Activated naive CD8-positive, alpha-beta T cell treated with anti-CD3 and anti-CD28 coated beads for 36 hours (primary cell): ENCODE results near the gene GPS2. TPM values are rescaled to one million over a fixed set of nuclear protein-coding genes. Genes with fewer than 3 reads are reported as not detected.
"Not testable (repeated sequence)": the region's sequence is repeated elsewhere in the genome, so short reads cannot be mapped to it uniquely, and the experiment has no call there.

Experiments
- DNase-seq: peaks from one replicate; pipeline ENCODE4 v3.0.0; 2021
- H3K27ac Mint-ChIP-seq: one replicate; pipeline ENCODE4 v1.8.0; 2022; ENCODE audit warnings: mild to moderate bottlenecking, moderate library complexity, mixed read lengths
- H3K27me3 Mint-ChIP-seq: one replicate; pipeline ENCODE4 v1.8.0; 2022; ENCODE audit warnings: mild to moderate bottlenecking, mixed read lengths
- H3K36me3 Mint-ChIP-seq: one replicate; pipeline ENCODE4 v1.8.0; 2021; ENCODE audit warnings: mild to moderate bottlenecking, mixed read lengths
- H3K4me1 Mint-ChIP-seq: one replicate; pipeline ENCODE4 v1.8.0; 2021; ENCODE audit warnings: mixed read lengths
- H3K4me3 Mint-ChIP-seq: one replicate; pipeline ENCODE4 v1.8.0; 2022; ENCODE audit warnings: mild to moderate bottlenecking, moderate library complexity, mixed read lengths
- H3K9me3 Mint-ChIP-seq: one replicate; pipeline ENCODE4 v1.8.0; 2022; ENCODE audit warnings: mixed read lengths
- total RNA-seq, 2 experiments: library from RNA; stranded (reverse); gene quantifications; one replicate each; pipeline ENCODE4 v1.2.3, GENCODE V29; 2021

The GPS2 gene
- total RNA-seq, 2 experiments from 2014 or later, result 58.4 to 62.6 TPM

DNA sequence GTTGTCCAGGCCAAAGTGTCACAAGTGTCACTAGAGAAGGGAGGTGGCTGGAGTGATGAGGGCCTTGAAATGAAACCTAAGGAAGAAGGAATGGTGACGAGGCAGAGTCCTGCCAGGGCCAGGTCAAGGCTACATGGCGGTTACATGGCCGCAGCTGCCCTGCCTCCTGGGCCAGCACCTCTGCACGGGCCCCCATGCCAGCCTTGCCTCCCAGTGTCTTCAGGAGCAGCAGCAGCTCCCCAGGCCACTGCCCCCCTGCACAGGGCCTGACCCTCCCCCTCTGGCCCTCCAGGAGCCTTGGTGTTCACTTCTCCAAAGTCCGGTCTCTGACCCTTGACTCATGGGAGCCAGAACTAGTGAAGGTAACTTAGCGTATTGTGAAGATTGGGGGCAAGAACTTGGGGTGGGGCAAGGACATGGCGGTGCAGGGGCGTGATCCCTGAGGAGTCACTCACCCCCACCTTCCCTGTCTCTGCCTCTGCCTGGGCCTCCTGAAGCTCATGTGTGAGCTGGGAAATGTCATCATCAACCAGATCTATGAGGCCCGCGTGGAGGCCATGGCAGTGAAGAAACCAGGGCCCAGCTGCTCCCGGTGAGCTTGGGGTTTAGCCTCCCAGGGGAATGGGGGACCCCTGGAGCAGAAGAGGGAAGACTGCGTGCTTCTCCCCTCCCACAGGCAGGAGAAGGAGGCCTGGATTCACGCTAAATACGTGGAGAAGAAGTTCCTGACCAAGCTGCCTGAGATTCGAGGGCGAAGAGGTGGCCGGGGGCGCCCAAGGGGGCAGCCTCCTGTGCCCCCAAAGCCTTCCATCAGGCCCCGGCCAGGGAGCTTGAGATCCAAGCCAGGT, 32.7 kb upstream of the GPS2 start:
- H3K27me3 Mint-ChIP-seq, result no peaks in the 10 kb centered on the region
- no peak for DNase-seq
- no peak overlapping the region for H3K4me3 Mint-ChIP-seq
- H3K4me1 Mint-ChIP-seq, result peaks cover 30% of the 10 kb centered on the region
- H3K36me3 Mint-ChIP-seq, result peaks cover 27% of the 10 kb centered on the region
- H3K27ac Mint-ChIP-seq, result peak overlapping the region; percentile 66
- H3K9me3 Mint-ChIP-seq, result no peaks in the 10 kb centered on the region

DNA sequence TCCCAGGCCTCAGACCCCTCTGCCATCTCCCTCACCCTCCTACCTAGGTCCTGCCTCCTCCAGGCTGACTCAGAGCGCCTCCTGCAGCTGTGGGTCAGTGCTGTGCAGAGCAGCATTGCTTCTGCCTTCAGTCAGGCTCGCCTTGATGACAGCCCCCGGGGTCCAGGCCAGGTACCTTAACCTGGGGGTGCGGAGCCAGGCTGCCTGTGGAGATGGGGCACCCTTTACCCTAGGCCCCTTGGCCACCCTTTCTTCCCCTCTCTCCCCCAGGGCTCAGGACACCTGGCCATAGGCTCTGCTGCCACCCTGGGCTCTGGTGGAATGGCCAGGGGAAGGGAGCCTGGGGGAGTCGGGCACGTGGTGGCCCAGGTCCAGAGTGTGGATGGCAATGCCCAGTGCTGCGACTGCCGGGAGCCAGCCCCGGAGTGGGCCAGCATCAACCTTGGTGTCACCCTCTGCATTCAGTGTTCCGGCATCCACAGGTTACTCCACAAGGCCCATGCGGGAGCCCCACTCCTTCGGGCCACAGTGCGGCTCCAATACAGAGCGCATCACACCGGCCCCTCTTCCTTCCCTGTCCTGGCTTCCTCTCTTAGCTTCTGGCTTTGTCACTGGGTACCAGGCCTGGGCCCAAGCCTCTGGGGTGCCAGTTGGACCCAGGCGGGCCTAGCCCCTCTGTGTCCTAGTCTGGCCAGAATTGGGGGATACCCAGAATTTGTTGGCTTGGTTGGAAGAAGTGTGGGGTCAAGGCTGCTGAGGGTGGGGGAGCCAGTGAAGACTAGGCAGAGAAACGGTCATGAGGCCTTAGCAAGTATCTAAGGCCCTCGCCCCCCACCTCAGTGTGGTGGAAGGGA, 31.8 kb upstream of the GPS2 start:
- Mint-ChIP-seq H3K9me3 (no peaks in the 10 kb centered on the region), H3K4me3 (no peak overlapping the region), H3K27ac (peak overlapping the region; percentile 42), H3K27me3 (no peaks in the 10 kb centered on the region), H3K4me1 (peaks cover 23% of the 10 kb centered on the region), H3K36me3 (peaks cover 25% of the 10 kb centered on the region)
- DNase-seq, result no peak

DNA sequence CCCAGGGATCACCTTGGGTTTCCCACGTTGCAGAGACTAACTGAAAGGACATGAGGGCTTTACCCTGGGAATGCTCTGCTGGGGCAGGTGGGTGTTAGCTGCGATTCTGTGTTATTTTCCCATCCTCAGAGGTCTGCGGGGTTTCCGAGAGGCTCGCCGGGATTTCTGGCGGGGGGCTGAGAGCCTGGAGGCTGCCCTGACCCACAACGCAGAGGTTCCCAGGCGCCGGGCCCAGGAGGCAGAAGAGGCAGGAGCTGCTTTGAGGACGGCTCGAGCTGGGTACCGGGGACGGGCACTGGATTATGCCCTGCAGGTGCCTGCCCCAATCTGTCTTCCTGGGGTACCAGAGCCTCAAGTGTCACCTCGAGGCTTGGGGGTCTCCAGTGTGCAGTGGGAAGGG, 28.1 kb upstream of the GPS2 start:
- Mint-ChIP-seq H3K27ac (peak overlapping the region; percentile 73), H3K27me3 (no peaks in the 10 kb centered on the region), H3K9me3 (no peaks in the 10 kb centered on the region), H3K36me3 (peaks cover 15% of the 10 kb centered on the region), H3K4me3 (no peak overlapping the region), H3K4me1 (peaks cover 13% of the 10 kb centered on the region)
- no peak for DNase-seq

DNA sequence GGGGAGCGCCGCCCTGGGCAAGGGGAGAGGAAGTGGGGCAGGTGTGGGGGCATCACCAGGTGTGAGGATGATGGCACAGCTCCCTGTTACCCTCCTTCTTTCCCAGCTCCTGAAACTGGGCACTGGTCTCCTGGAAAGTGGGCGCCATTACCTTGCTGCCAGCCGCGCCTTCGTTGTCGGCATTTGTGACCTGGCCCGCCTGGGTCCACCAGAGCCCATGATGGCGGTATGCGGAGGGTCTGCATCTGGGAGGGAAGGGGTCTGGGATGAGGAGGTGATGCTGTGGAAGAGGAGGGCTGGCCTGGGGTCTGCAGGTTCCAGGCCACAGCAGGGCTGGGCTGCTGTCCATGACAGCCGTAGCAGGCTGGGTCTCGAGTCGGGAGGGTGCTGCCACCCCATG, 26.7 kb upstream of the GPS2 start:
- Mint-ChIP-seq H3K4me1 (peaks cover 21% of the 10 kb centered on the region), H3K4me3 (no peak overlapping the region), H3K27me3 (no peaks in the 10 kb centered on the region), H3K27ac (no peak overlapping the region), H3K9me3 (no peaks in the 10 kb centered on the region), H3K36me3 (peaks cover 27% of the 10 kb centered on the region)
- no peak for DNase-seq

DNA sequence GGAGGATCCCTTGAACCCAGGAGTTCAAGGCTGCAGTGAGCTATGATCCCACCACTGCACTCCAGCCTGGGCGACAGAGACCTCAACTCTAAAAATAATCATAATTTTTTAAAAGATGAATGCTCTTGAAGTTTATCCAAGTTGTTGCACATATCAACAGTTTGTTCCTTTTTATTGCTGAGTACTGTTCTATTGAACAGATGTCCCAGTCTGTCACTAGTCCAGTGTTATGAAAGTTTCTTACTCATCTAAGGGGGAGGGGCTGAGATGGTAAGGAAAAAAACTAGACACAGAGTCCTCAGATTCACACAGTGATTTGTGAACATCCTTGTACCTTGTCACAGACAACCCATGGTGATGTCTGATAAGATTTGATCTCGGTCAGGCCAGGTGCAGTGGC, 25.0 kb upstream of the GPS2 start:
- no peaks in the 10 kb centered on the region for H3K9me3 Mint-ChIP-seq
- H3K36me3 Mint-ChIP-seq, result peaks cover 28% of the 10 kb centered on the region
- DNase-seq, result no peak
- no peak overlapping the region for H3K27ac Mint-ChIP-seq
- H3K4me1 Mint-ChIP-seq, result peaks cover 32% of the 10 kb centered on the region
- H3K27me3 Mint-ChIP-seq, result no peaks in the 10 kb centered on the region
- no peak overlapping the region for H3K4me3 Mint-ChIP-seq

DNA sequence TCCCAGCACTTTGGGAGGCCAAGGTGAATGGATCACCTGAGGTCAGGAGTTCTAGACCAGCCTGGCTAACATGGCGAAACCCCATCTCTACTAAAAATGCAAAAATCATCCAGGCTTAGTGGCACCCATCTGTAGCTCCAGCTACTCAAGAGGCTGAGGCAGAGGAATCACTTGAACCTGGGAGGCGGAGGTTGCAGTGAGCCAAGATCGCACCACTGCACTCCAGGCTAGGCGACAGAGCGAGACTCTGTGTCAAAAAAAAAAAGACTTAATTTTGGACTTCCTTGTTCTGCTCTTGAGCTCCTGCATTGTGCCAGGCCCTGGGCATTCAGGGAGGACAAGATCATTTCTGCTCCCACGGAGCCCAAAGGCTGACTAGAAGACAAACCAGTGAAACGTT, 22.4 kb upstream of the GPS2 start:
- not testable (repeated sequence) for H3K27me3 Mint-ChIP-seq, H3K9me3 Mint-ChIP-seq, DNase-seq
- Mint-ChIP-seq H3K36me3 (peaks cover 27% of the 10 kb centered on the region), H3K4me3 (peak overlapping the region; percentile 90), H3K4me1 (peaks cover 42% of the 10 kb centered on the region), H3K27ac (peak overlapping the region; percentile 98)

DNA sequence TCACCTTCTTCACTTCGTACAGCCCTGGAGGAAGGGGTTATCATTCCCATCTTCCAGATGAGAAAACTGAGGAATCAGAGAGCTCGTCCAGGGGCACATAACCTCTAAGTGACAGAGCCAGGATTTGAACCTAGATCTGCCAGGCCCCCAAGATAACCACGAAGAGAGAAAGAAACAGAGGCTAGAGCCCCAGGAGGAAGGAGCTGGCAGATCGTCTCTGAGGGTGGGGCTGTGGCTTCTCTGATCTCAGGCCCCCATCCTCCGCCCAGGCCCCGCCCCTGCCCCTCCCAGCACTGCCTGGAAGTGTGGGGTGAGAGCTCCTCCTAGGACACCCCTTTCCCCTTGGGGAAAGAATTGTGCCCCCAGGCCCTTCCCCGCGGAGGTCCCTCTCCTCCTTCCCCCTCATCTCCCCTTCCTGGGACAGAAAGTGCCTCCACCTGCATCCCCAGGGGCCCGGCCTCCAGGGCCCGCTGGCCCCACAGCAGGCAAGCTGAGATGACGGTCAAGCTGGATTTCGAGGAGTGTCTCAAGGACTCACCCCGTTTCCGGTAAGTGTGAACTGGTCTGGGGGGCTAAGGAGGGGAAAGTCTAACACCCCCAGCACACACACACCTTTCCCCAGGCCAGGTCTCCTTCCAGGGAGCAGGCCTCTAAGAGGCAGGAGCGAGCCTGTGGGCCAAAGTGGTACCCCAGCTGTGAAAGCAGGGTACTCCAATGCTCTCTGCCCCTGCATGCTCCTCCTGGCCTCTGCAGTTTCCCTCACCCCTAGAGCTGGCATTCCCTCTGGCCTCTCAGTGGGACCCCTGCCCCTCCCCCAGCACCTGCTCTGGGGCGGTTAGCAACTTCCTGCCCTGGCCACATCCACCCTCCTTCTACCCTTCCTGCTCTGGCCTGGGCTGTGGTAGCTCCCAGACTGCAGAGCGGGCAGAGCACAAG, 21.3 kb upstream of the GPS2 start, which contains the start of gene ACAP1:
ACAP1 (plus strand) TSS at position 290 of the 936 bp plus-strand sequence; CDS start at position 496, 206 bp downstream.
- peak; percentile 82 for DNase-seq
- peaks cover 49% of the 10 kb centered on the region for H3K4me1 Mint-ChIP-seq
- H3K27ac Mint-ChIP-seq, result peak within 1 kb of the TSS; percentile 98
- H3K27me3 Mint-ChIP-seq, result no peaks in the 10 kb centered on the region
- H3K36me3 Mint-ChIP-seq, result peaks cover 26% of the 10 kb centered on the region
- no peaks in the 10 kb centered on the region for H3K9me3 Mint-ChIP-seq
- H3K4me3 Mint-ChIP-seq, result peak within 1 kb of the TSS; percentile 90

DNA sequence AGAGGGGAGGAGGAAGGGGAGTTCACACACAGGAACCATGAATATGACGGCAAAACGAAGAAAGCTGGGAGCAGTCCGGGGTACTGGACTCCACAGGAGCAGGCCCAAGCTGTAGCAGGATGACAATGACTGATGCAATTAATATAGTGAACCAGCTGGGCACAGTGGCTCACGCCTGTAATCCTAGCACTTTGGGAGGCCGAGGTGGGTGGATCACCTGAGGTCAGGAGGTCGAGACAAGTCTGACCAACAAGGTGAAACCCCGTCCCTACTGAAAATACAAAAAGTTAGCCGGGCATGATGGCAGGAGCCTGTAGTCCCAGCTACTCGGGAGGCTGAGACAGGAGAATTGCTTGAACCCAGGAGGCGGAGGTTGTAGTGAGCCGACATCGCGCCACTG, 20.6 kb upstream of the GPS2 start:
- not testable (repeated sequence) for H3K9me3 Mint-ChIP-seq, DNase-seq, H3K27me3 Mint-ChIP-seq
- Mint-ChIP-seq H3K4me1 (peaks cover 50% of the 10 kb centered on the region), H3K4me3 (peak overlapping the region; percentile 90), H3K27ac (peak overlapping the region; percentile 98), H3K36me3 (peaks cover 24% of the 10 kb centered on the region)

DNA sequence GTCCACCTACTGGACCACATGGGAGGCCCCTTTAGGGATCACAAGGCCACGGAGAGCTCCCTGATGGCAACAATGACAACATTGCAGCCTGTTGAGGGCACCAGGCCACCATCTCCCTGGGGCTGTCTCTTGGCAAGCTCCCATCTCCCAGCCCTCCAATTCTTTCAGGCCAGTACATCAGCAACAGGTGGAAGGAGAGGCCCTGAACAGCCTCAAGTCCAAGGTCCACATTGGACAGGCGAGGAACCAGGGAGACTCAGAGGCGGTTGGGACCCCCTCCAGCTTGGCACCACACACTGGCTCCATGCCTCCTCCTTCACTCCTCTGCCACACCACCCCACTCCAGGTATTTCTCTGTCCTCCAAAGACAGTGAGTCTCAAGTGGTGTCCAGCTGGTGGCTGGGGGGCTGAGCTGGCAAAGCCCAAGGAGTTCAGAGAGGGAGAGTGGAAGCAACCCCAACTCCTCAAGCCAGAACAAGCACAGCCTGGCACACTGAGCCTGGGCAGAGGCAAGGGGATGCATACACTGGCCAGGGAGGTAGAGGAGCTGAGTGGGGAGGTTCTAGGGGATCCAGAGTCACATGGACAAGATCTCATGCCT, 19.9 kb upstream of the GPS2 start:
- DNase-seq, result no peak
- Mint-ChIP-seq H3K9me3 (no peaks in the 10 kb centered on the region), H3K27ac (peak overlapping the region; percentile 98), H3K4me3 (peak overlapping the region; percentile 90), H3K36me3 (peaks cover 24% of the 10 kb centered on the region), H3K27me3 (no peaks in the 10 kb centered on the region), H3K4me1 (peaks cover 50% of the 10 kb centered on the region)

DNA sequence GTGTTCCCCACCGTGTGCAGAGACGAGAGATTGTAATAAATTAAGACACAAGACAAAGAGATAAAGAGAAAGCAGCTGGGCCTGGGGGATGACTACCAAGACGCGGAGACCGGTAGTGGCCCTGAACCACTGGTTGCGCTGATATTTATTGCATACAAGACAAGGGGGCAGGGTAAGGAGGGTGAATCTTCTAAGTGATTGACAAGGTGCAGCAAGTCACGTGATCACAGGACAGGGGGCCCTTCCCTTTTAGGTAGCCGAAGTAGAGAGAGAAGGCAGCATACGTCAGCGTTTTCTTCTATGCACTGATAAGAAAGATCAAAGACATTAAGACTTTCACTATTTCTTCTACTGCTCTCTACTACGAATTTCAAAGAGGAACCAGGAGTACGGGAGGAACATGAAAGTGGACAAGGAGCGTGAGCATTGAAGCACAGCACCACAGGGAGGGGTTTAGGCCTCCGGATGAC, 17.5 kb upstream of the GPS2 start:
- H3K9me3 Mint-ChIP-seq, H3K36me3 Mint-ChIP-seq, H3K27me3 Mint-ChIP-seq: not testable (repeated sequence)
- peak overlapping the region; percentile 62 for H3K4me3 Mint-ChIP-seq
- peaks cover 50% of the 10 kb centered on the region for H3K4me1 Mint-ChIP-seq
- peak; percentile 46 for DNase-seq
- H3K27ac Mint-ChIP-seq, result peak overlapping the region; percentile 85

DNA sequence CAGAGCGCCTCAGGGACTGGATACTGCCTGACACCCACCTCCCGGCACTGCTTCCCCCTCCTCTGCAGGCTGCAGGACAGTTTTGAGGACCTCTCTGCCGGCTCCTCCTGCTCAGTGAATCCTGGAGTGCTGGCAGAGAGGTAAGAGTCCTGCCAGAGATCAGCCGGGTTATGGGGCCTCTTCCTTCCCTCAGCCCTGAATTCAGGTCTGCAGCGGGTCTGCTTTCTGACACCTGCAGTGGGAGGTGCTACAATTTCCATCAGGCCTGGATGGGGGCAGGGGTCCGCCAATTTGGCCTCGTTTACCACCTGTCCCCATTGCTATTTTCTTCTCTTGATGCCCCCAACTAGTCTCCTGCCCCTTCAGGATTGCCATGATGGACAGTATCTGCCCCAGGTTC, 17.0 kb upstream of the GPS2 start:
- Mint-ChIP-seq H3K9me3 (no peaks in the 10 kb centered on the region), H3K27me3 (no peaks in the 10 kb centered on the region), H3K27ac (peak overlapping the region; percentile 85), H3K36me3 (peaks cover 3% of the 10 kb centered on the region), H3K4me1 (peaks cover 51% of the 10 kb centered on the region), H3K4me3 (peak overlapping the region; percentile 62)
- DNase-seq, result no peak

DNA sequence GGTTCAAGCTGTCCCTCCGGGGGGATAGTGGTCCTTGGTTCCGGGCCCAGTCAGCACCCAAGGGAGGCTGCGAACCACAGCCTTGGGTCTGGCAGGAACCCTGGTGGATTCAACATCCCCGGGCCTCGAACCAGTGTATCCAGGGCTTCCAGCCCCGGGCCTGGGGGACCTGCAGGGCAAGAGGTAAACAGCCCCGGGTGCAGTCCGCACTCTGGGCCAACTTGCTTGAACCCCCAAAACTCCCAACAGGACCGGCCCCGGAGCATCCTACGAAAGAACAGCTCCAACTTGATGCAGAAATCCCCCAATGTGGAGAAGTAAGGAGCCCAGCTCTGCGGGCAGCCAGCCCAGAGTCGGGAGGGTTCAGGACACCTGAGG, 15.5 kb upstream of the GPS2 start:
- peak overlapping the region; percentile 76 for H3K4me3 Mint-ChIP-seq
- no peaks in the 10 kb centered on the region for H3K27me3 Mint-ChIP-seq
- H3K27ac Mint-ChIP-seq, result peak overlapping the region; percentile 90
- H3K4me1 Mint-ChIP-seq, result peaks cover 44% of the 10 kb centered on the region
- no peaks in the 10 kb centered on the region for H3K9me3 Mint-ChIP-seq
- DNase-seq, result no peak
- no peaks in the 10 kb centered on the region for H3K36me3 Mint-ChIP-seq

DNA sequence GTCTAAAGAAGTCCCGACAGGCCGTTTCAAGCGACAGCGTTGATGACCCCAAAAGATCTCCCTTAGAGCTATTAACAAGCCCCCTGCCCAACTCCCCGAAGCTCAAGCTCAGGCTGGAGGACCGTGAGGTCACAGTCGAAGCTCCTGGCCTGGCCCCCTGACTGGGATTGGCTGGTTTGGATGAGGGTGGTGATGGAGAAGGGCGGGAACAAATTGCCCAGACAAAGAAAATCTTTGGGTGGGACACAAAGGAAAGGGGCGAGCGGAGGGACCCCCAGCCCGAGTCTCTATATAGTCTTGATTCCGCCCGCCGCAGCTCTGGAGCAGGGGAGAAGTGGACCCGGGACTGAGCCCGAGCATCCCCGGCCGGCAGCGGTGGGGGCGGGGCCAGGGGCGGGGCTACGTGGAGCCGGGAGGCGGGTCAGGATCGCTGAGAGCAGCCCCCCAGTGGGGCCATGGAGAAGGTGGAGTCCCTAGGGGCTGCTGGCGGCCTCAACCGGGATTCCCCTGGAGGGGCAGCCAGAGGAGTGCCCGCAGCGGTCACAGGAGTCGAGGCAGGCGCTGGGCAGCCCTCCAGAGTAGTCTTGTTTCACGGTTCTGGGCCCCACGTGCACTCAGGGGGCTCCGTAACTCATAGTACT, 15.0 kb upstream of the GPS2 start:
- peaks cover 39% of the 10 kb centered on the region for H3K4me1 Mint-ChIP-seq
- no peaks in the 10 kb centered on the region for H3K27me3 Mint-ChIP-seq
- DNase-seq, result peak; percentile 84
- H3K4me3 Mint-ChIP-seq, result peak overlapping the region; percentile 76
- H3K36me3 Mint-ChIP-seq, result no peaks in the 10 kb centered on the region
- no peaks in the 10 kb centered on the region for H3K9me3 Mint-ChIP-seq
- peak overlapping the region; percentile 90 for H3K27ac Mint-ChIP-seq
